HEK293 (cell line): ENCODE data around the gene LRP3.
A peak's percentile ranks its signal among the peaks of the same experiment; 100 is the strongest.

ENCODE experiments used
- CTCF ChIA-PET: fragments of 350-600 bp; formaldehyde crosslinking; extraction: SDS; loops from one replicate; lab custom pipeline; 2021; ENCODE audit warnings: antibody characterized with exemption; lab: Yijun Ruan, JAX
- POLR2A ChIA-PET: fragments of 300-600 bp; formaldehyde crosslinking; extraction: SDS; loops from one replicate; lab custom pipeline; 2020; ENCODE audit warnings: antibody characterized with exemption, inconsistent platforms; lab: Yijun Ruan, JAX
- H3K27ac ChIP-seq: fragments of 200-500 bp; sonication (Bioruptor generic); 2 replicates; pipeline ENCODE4 v1.5.1; 2014; ENCODE audit warnings: low read depth, low read length, control low read depth, inconsistent platforms; ENCODE audit errors: extremely low read depth
- H3K36me3 ChIP-seq, 2 experiments: fragments of 200-500 bp in 1 of 2; sonication (Bioruptor generic) in 1 of 2; 1 replicate in 1 of 2; 2 replicates in 1 of 2; pipeline ENCODE4 v1.5.1; 2014 to 2017; ENCODE audit warnings: inconsistent platforms in 2 of 2, low read length in 2 of 2; ENCODE audit not compliant: control insufficient read depth in 2 of 2, insufficient read depth in 1 of 2
- H3K4me1 ChIP-seq: fragments of 200-500 bp; sonication (Bioruptor generic); 2 replicates; pipeline ENCODE4 v1.5.1; 2014; ENCODE audit warnings: mild to moderate bottlenecking, low read length, inconsistent platforms; ENCODE audit not compliant: control insufficient read depth, insufficient read depth
- H3K4me3 ChIP-seq: 2 replicates; pipeline ENCODE4 v1.5.1; 2011; ENCODE audit warnings: low read depth, mild to moderate bottlenecking, control low read depth, low read length, moderate library complexity
- H3K9me3 ChIP-seq: fragments of 200-500 bp; sonication (Bioruptor generic); 2 replicates; pipeline ENCODE4 v1.5.1; 2014; ENCODE audit warnings: low read depth, low read length, inconsistent platforms; ENCODE audit not compliant: control insufficient read depth, insufficient read depth
- GLIS1 ChIP-seq: fragments of 450-650 bp; formaldehyde crosslinking; IDR thresholded peaks from 2 replicates; pipeline ENCODE4 v1.5.1; 2016; ENCODE audit warnings: missing biosample characterization, missing genetic modification characterization
- GLIS2 ChIP-seq: fragments of 450-650 bp; formaldehyde crosslinking; IDR thresholded peaks from 2 replicates; pipeline ENCODE4 v1.5.1; 2016; ENCODE audit warnings: missing biosample characterization, missing genetic modification characterization
- KLF9 ChIP-seq: fragments of 450-650 bp; formaldehyde crosslinking; IDR thresholded peaks from 2 replicates; pipeline ENCODE4 v1.5.1; 2016; ENCODE audit warnings: missing biosample characterization, missing genetic modification characterization, low read depth
- PRDM1 ChIP-seq: fragments of 450-650 bp; formaldehyde crosslinking; IDR thresholded peaks from 2 replicates; pipeline ENCODE4; 2016; ENCODE audit warnings: missing biosample characterization, missing genetic modification characterization
- YY1 ChIP-seq: fragments of 450-650 bp; formaldehyde crosslinking; IDR thresholded peaks from 2 replicates; pipeline ENCODE4 v1.5.1; 2018; ENCODE audit warnings: missing biosample characterization, missing genetic modification characterization
- YY2 ChIP-seq: fragments of 450-650 bp; formaldehyde crosslinking; IDR thresholded peaks from 2 replicates; pipeline ENCODE4 v1.5.1; 2016; ENCODE audit warnings: missing biosample characterization, missing genetic modification characterization
- ZBTB17 ChIP-seq: fragments of 450-650 bp; formaldehyde crosslinking; IDR thresholded peaks from 2 replicates; pipeline ENCODE4 v1.5.1; 2016; ENCODE audit warnings: missing biosample characterization, missing genetic modification characterization
- ZIC2 ChIP-seq: fragments of 450-650 bp; formaldehyde crosslinking; IDR thresholded peaks from 2 replicates; pipeline ENCODE4 v1.5.1; 2016; ENCODE audit warnings: missing biosample characterization, missing genetic modification characterization
- ZNF157 ChIP-seq: fragments of 450-650 bp; formaldehyde crosslinking; IDR thresholded peaks from 2 replicates; pipeline ENCODE4 v1.5.1; 2016; ENCODE audit warnings: missing biosample characterization, missing genetic modification characterization
- ZNF174 ChIP-seq: fragments of 450-650 bp; formaldehyde crosslinking; IDR thresholded peaks from 2 replicates; pipeline ENCODE4 v1.5.0; 2017; ENCODE audit warnings: missing biosample characterization, mild to moderate bottlenecking, missing genetic modification characterization
- ZNF585B ChIP-seq: fragments of 450-650 bp; formaldehyde crosslinking; IDR thresholded peaks from 2 replicates; pipeline ENCODE4 v1.5.1; 2016; ENCODE audit warnings: missing biosample characterization, missing genetic modification characterization
- ZNF629 ChIP-seq: fragments of 450-650 bp; formaldehyde crosslinking; IDR thresholded peaks from 2 replicates; pipeline ENCODE4 v1.5.1; 2017; ENCODE audit warnings: missing biosample characterization, missing genetic modification characterization
- ZNF792 ChIP-seq: fragments of 450-650 bp; formaldehyde crosslinking; IDR thresholded peaks from 2 replicates; pipeline ENCODE4 v1.5.1; 2016; ENCODE audit warnings: missing biosample characterization, missing genetic modification characterization
- TF ChIP-seq, protein P1 (sequence below): fragments of 450-650 bp; formaldehyde crosslinking; IDR thresholded peaks from 2 replicates; pipeline ENCODE4 v1.5.1; 2016; ENCODE audit warnings: missing biosample characterization, missing genetic modification characterization
- TF ChIP-seq, protein P2 (sequence below): fragments of 450-650 bp; formaldehyde crosslinking; IDR thresholded peaks from 2 replicates; pipeline ENCODE4 v1.5.1; 2016; ENCODE audit warnings: missing biosample characterization, missing genetic modification characterization
- TF ChIP-seq, protein P3 (sequence below): fragments of 450-650 bp; formaldehyde crosslinking; IDR thresholded peaks from 2 replicates; pipeline ENCODE4 v1.5.1; 2016; ENCODE audit warnings: missing biosample characterization, missing genetic modification characterization

Gene LRP3

DNA sequence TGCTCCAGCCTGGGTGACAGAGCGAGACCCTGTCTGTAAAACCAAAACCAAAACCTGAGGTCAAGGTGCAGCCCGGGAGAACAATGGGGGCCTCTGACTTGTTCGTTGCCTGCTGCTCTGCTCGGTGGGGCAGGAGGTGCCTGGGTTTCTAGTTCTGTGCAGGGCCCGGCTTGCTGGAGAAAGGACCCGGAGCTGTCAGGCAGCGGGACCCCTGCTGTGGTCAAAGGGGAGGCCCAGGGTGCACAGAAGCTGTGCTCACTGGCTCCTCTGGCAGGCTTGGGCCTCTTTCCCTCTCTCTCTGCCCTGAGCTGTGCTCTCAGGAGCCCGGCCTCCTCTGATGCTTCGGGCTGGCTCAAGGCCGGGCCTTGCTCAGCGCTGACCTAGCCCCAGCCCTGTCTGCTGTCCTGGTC, 3.5 kb downstream of the LRP3 start:
- TF ChIP-seq ZNF157 (tag by site-specific recombination) (no peak), ZIC2 (tag by site-specific recombination) (peak; percentile 76)
- ChIA-PET CTCF (interaction anchor here (1.4 to 6.4 kb wide), 5 partner anchors 12 to 208 kb away, joined by 3 to 75 read pairs (median 8); no protein-coding TSS in a partner anchor), POLR2A (interaction anchor here (0.6 to 5.2 kb wide), 4 partner anchors 12 to 149 kb away, joined by 5 to 30 read pairs (median 6); no protein-coding TSS in a partner anchor)
- Histone ChIP-seq H3K4me1 (peaks cover 10% of the 10 kb centered on the region), H3K27ac (no peak overlapping the region), H3K4me3 (no peak overlapping the region), H3K36me3 (peaks cover 31 to 56% of the 10 kb centered on the region in 2 experiments), H3K9me3 (no peaks in the 10 kb centered on the region)

DNA sequence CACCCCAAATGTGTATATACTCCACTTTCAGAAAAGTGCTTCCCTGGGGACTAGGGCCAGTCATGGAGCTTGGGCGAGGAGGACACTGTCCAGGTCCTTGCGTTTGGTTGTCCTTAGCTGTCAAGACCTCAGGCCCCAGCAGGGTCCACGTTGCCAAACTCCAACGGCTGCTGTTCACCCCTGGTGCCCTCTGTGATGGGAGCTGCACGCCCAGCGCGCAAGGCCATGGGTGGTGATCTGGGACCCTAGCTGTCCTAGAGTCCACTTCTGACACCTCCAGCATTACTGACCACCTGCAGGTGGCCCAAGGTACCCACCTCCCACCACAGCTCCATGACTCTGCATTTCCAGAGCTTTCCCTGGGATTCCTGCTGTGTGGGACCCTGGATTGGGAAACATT, 4.0 kb downstream of the LRP3 start:
- ChIA-PET POLR2A (interaction anchor here (0.6 to 5.2 kb wide), 2 partner anchors 21 to 149 kb away, joined by 5 to 30 read pairs; no protein-coding TSS in a partner anchor), CTCF (interaction anchor here (0.8 to 6.4 kb wide), 5 partner anchors 12 to 207 kb away, joined by 3 to 75 read pairs (median 3); no protein-coding TSS in a partner anchor)
- no peak overlapping the region for H3K4me3 ChIP-seq
- H3K27ac ChIP-seq, result 0 out of 2 replicates have a peak overlapping the region, but pooled peaks have one; percentile 4
- H3K4me1 ChIP-seq, result peaks cover 10% of the 10 kb centered on the region
- TF ChIP-seq ZNF174 (tag by site-specific recombination) (no peak), KLF9 (tag by site-specific recombination) (0 out of 2 replicates have a peak, but pooled peaks have one; percentile 31)
- H3K9me3 ChIP-seq, result no peaks in the 10 kb centered on the region
- H3K36me3 ChIP-seq, result peaks cover 36 to 62% of the 10 kb centered on the region in 2 experiments

DNA sequence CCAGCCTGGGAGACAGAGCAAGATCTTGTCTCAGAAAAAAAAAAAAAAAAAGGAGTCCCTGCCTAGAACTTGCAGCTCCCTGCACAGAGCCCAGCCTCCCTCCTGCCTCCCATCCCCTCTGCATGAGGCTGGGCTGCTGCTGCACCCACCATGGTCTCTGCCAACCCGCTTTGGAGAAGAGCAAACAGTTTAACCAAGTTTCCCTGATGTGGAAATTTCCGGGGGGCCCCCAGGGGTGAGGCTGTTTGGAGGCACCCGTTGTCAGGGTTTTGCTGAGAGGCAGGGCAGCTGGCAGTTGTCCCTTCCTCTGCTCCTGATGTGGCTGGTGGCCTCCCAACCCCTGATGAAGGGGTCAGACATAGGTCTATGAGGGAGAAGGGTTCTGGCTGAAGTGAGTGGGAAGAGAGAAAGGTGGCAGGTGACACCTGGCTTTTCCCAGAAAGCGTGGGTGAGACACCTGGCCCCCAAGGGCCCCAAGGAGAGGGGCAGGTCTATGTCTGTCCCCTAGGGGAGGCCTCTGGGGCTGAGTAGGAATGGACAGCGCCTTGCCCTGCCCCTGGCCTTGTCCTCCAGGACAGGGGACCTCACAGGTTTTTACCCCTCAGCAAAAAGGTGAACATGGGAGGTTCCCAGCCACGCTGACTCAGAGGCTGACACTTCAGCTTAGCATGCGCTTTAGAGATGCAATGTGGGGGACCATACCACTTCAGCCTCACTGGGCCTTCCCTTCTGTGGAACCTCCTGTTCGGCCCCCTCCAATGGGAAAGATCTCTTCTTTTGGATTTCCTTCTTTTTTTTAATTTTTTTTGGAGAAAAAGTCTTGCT, 5.5 kb downstream of the LRP3 start:
- no peak overlapping the region for H3K4me3 ChIP-seq
- H3K27ac ChIP-seq, result peak overlapping the region; percentile 55; the same call in 1 of the 2 replicates
- peaks cover 10% of the 10 kb centered on the region for H3K4me1 ChIP-seq
- peaks cover 46 to 77% of the 10 kb centered on the region in 2 experiments for H3K36me3 ChIP-seq
- TF ChIP-seq ZNF585B (tag by site-specific recombination), result no peak
- TF ChIP-seq, protein P1, sequence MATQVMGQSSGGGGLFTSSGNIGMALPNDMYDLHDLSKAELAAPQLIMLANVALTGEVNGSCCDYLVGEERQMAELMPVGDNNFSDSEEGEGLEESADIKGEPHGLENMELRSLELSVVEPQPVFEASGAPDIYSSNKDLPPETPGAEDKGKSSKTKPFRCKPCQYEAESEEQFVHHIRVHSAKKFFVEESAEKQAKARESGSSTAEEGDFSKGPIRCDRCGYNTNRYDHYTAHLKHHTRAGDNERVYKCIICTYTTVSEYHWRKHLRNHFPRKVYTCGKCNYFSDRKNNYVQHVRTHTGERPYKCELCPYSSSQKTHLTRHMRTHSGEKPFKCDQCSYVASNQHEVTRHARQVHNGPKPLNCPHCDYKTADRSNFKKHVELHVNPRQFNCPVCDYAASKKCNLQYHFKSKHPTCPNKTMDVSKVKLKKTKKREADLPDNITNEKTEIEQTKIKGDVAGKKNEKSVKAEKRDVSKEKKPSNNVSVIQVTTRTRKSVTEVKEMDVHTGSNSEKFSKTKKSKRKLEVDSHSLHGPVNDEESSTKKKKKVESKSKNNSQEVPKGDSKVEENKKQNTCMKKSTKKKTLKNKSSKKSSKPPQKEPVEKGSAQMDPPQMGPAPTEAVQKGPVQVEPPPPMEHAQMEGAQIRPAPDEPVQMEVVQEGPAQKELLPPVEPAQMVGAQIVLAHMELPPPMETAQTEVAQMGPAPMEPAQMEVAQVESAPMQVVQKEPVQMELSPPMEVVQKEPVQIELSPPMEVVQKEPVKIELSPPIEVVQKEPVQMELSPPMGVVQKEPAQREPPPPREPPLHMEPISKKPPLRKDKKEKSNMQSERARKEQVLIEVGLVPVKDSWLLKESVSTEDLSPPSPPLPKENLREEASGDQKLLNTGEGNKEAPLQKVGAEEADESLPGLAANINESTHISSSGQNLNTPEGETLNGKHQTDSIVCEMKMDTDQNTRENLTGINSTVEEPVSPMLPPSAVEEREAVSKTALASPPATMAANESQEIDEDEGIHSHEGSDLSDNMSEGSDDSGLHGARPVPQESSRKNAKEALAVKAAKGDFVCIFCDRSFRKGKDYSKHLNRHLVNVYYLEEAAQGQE, result 0 out of 2 replicates have a peak, but pooled peaks have one; percentile 33
- peak; percentile 84 for TF ChIP-seq PRDM1 (tag by site-specific recombination)
- TF ChIP-seq ZBTB17, result peak; percentile 42; the same call in 1 of the 2 replicates
- TF ChIP-seq ZIC2 (tag by site-specific recombination), result peak; percentile 27; the same call in 1 of the 2 replicates
- TF ChIP-seq GLIS2 (tag by site-specific recombination), result no peak
- no peak for TF ChIP-seq ZNF792 (tag by site-specific recombination)
- peak; percentile 60 for TF ChIP-seq GLIS1
- no peak for TF ChIP-seq ZNF157 (tag by site-specific recombination)
- TF ChIP-seq ZNF174 (tag by site-specific recombination), result no peak
- no peak for TF ChIP-seq YY1
- TF ChIP-seq, protein P2, sequence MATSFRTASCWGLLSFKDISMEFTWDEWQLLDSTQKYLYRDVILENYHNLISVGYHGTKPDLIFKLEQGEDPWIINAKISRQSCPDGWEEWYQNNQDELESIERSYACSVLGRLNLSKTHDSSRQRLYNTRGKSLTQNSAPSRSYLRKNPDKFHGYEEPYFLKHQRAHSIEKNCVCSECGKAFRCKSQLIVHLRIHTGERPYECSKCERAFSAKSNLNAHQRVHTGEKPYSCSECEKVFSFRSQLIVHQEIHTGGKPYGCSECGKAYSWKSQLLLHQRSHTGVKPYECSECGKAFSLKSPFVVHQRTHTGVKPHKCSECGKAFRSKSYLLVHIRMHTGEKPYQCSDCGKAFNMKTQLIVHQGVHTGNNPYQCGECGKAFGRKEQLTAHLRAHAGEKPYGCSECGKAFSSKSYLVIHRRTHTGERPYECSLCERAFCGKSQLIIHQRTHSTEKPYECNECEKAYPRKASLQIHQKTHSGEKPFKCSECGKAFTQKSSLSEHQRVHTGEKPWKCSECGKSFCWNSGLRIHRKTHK (tag by site-specific recombination), result no peak
- TF ChIP-seq ZNF629 (tag by site-specific recombination), result no peak
- TF ChIP-seq, protein P3, sequence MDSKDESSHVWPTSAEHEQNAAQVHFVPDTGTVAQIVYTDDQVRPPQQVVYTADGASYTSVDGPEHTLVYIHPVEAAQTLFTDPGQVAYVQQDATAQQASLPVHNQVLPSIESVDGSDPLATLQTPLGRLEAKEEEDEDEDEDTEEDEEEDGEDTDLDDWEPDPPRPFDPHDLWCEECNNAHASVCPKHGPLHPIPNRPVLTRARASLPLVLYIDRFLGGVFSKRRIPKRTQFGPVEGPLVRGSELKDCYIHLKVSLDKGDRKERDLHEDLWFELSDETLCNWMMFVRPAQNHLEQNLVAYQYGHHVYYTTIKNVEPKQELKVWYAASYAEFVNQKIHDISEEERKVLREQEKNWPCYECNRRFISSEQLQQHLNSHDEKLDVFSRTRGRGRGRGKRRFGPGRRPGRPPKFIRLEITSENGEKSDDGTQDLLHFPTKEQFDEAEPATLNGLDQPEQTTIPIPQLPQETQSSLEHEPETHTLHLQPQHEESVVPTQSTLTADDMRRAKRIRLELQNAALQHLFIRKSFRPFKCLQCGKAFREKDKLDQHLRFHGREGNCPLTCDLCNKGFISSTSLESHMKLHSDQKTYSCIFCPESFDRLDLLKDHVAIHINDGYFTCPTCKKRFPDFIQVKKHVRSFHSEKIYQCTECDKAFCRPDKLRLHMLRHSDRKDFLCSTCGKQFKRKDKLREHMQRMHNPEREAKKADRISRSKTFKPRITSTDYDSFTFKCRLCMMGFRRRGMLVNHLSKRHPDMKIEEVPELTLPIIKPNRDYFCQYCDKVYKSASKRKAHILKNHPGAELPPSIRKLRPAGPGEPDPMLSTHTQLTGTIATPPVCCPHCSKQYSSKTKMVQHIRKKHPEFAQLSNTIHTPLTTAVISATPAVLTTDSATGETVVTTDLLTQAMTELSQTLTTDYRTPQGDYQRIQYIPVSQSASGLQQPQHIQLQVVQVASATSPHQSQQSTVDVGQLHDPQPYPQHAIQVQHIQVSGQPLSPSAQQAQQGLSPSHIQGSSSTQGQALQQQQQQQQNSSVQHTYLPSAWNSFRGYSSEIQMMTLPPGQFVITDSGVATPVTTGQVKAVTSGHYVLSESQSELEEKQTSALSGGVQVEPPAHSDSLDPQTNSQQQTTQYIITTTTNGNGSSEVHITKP (tag by site-specific recombination), result peak; percentile 98
- no peak for TF ChIP-seq YY2 (tag by site-specific recombination)
- POLR2A ChIA-PET, result interaction anchor here (5.2 kb wide), 1 partner anchor 23 kb away, joined by 30 read pairs; no protein-coding TSS in a partner anchor
- H3K9me3 ChIP-seq, result no peaks in the 10 kb centered on the region
- CTCF ChIA-PET, result interaction anchor here (0.7 to 6.4 kb wide), 3 partner anchors 15 to 308 kb away, joined by 3 to 75 read pairs (median 4); no protein-coding TSS in a partner anchor
